SU-DHL-6 (cell line): ENCODE data around the gene PRPS2.

Source experiments
- H2AFZ ChIP-seq: fragments of 200-600 bp; sonication (generic); 2 replicates; pipeline ENCODE4 v1.6.1; 2014; ENCODE audit warnings: low read depth, mild to moderate bottlenecking, moderate library complexity, mixed read lengths, antibody characterized with exemption, low read length; ENCODE audit not compliant: severe bottlenecking
- H3F3A ChIP-seq: fragments of 200-600 bp; shearing (Covaris generic); 2 replicates; pipeline ENCODE4 v1.6.0; 2016; ENCODE audit warnings: antibody characterized with exemption, mild to moderate bottlenecking; ENCODE audit not compliant: insufficient read depth
- H3K27ac ChIP-seq: fragments of 200-600 bp; sonication (generic); 2 replicates; pipeline ENCODE4 v1.5.1; 2016; ENCODE audit warnings: low read depth, mild to moderate bottlenecking, low read length, moderate library complexity, mixed read lengths
- H3K27me3 ChIP-seq: fragments of 200-600 bp; sonication (generic), shearing (Covaris generic); 2 replicates; pipeline ENCODE4 v1.6.0; 2014; ENCODE audit warnings: mild to moderate bottlenecking, low read length
- H3K36me3 ChIP-seq: fragments of 200-600 bp; sonication (generic); 2 replicates; pipeline ENCODE4 v1.6.1; 2014; ENCODE audit warnings: mild to moderate bottlenecking, low read length, mixed read lengths
- H3K4me2 ChIP-seq: fragments of 300-600, 200-600 bp; shearing (Covaris generic), sonication (generic); 2 replicates; pipeline ENCODE4 v1.6.0; 2014; ENCODE audit warnings: low read length, low read depth, mild to moderate bottlenecking; ENCODE audit not compliant: poor library complexity, severe bottlenecking
- H3K4me3 ChIP-seq: fragments of 200-600 bp; sonication (generic); 2 replicates; pipeline ENCODE4 v1.5.1; 2014; ENCODE audit warnings: antibody characterized with exemption, low read length, mild to moderate bottlenecking, mixed read lengths; ENCODE audit not compliant: insufficient read depth, poor library complexity, severe bottlenecking
- H3K79me2 ChIP-seq: fragments of 200-600 bp; sonication (generic); 2 replicates; pipeline ENCODE4 v1.6.1; 2014; ENCODE audit warnings: mild to moderate bottlenecking, low read length, moderate library complexity; ENCODE audit not compliant: insufficient read depth
- H3K9ac ChIP-seq: fragments of 200-600 bp; sonication (generic); 2 replicates; pipeline ENCODE4 v1.7.0; 2014; ENCODE audit warnings: mild to moderate bottlenecking, low read length
- H3K9me2 ChIP-seq: fragments of 200-600 bp; sonication (generic); replicated peaks from 2 replicates; pipeline ENCODE4 v1.6.1; 2014; ENCODE audit warnings: low read length; ENCODE audit not compliant: insufficient read depth
- H3K9me3 ChIP-seq: fragments of 200-600 bp; sonication (generic); 2 replicates; pipeline ENCODE4 v1.6.1; 2014; ENCODE audit warnings: low read length, mixed read lengths; ENCODE audit not compliant: insufficient read depth
- H4K20me1 ChIP-seq: fragments of 200-600 bp; sonication (generic); 2 replicates; pipeline ENCODE4 v1.6.1; 2014; ENCODE audit warnings: low read depth, mild to moderate bottlenecking, antibody characterized with exemption, low read length, moderate library complexity, mixed read lengths
- CTCF ChIP-seq: fragments of 200-600 bp; sonication (generic); IDR thresholded peaks from one replicate; pipeline ENCODE4 v1.5.1; 2017; ENCODE audit warnings: antibody characterized with exemption, mild to moderate bottlenecking, low read length, moderate library complexity; ENCODE audit not compliant: insufficient read depth, poor library complexity, severe bottlenecking
- EZH2phosphoT487 ChIP-seq: fragments of 200-600 bp; sonication (generic), shearing (Covaris generic); conservative IDR thresholded peaks from 2 replicates; pipeline ENCODE4 v1.6.1; 2018; ENCODE audit warnings: mild to moderate bottlenecking, antibody characterized with exemption, low read length, moderate library complexity, mixed read lengths

The PRPS2 gene

GRCh38 chrX:12871257-12871656, 80.0 kb downstream of the PRPS2 start:
- no peaks in the 10 kb centered on the region for H3K9me3 ChIP-seq

GRCh38 chrX:12872741-12873140, 81.5 kb downstream of the PRPS2 start:
- no peak overlapping the region for H3K4me3 ChIP-seq
- no peaks in the 10 kb centered on the region for H4K20me1 ChIP-seq
- H3K79me2 ChIP-seq: no peaks in the 10 kb centered on the region
- no peaks in the 10 kb centered on the region for H3F3A ChIP-seq
- no peaks in the 10 kb centered on the region for H3K9me2 ChIP-seq
- no peaks in the 10 kb centered on the region for H3K9me3 ChIP-seq
- H3K27me3 ChIP-seq: no peaks in the 10 kb centered on the region
- no peaks in the 10 kb centered on the region for H3K36me3 ChIP-seq
- H3K27ac ChIP-seq: no peak overlapping the region
- no peak overlapping the region for H2AFZ ChIP-seq
- no peak for TF ChIP-seq EZH2phosphoT487
- no peak for TF ChIP-seq CTCF
- no peak overlapping the region for H3K4me2 ChIP-seq
- no peak overlapping the region for H3K9ac ChIP-seq

More at GRCh38 chrX:12871257-12871656, 80.0 kb downstream of the PRPS2 start:
- no peak for TF ChIP-seq EZH2phosphoT487
- no peak for TF ChIP-seq CTCF
- no peak overlapping the region for H3K9ac ChIP-seq
- H3K27ac ChIP-seq: no peak overlapping the region
- no peaks in the 10 kb centered on the region for H3K27me3 ChIP-seq
- H3K4me3 ChIP-seq: no peak overlapping the region
- H3K36me3 ChIP-seq: no peaks in the 10 kb centered on the region
- H3K9me2 ChIP-seq: no peaks in the 10 kb centered on the region
- no peak overlapping the region for H2AFZ ChIP-seq
- no peaks in the 10 kb centered on the region for H4K20me1 ChIP-seq
- no peaks in the 10 kb centered on the region for H3F3A ChIP-seq
- H3K4me2 ChIP-seq: no peak overlapping the region
- no peaks in the 10 kb centered on the region for H3K79me2 ChIP-seq
